ENCODE measurements around the gene OPCML. TPM values are rescaled to one million over a fixed set of nuclear protein-coding genes. Genes with fewer than 3 reads are reported as not detected.

Gene OPCML
- total and polyA plus RNA-seq, 2 donors (not counting 1 experiment from before 2014, with no cell fraction given), result 0.99 to 2.8 TPM

- TF ChIP-seq CTCF (conservative IDR thresholded peaks at IDR 0.05 in 1 of 2, IDR thresholded peaks at IDR 0.05 in 1 of 2; ENCODE audit: low read depth in 1 of 2, low read length in 2 of 2), result peak; percentile 88 to 91
- no peak for TF ChIP-seq EZH2 (IDR thresholded peaks at IDR 0.05; ENCODE audit: low read length, missing control alignments)
- H3K4me3 ChIP-seq (replicated peaks in 1 of 4; ENCODE audit: control extremely low read depth in 1 of 4, insufficient read depth in 1 of 4, low read depth in 3 of 4, low read length in 4 of 4), result no peak overlapping the region
- H3K4me1 ChIP-seq (ENCODE audit: control insufficient read depth, extremely low read depth, insufficient read depth, low read length), result no peaks in the 10 kb centered on the region
- no peak overlapping the region for H3K9ac ChIP-seq (ENCODE audit: insufficient read depth, low read length)
- peak; percentile 26 to 62 for DNase-seq (ENCODE audit: low read depth in 2 of 2)
- H4K20me1 ChIP-seq (ENCODE audit: control insufficient read depth, extremely low read depth, insufficient read depth, low read length), result no peaks in the 10 kb centered on the region
- H3K27me3 ChIP-seq (ENCODE audit: control insufficient read depth, insufficient read depth, low read length), result no peaks in the 10 kb centered on the region
- H2AFZ ChIP-seq (ENCODE audit: low read length), result no peak overlapping the region
- no peak overlapping the region for H3K4me2 ChIP-seq (ENCODE audit: extremely low read depth, insufficient read depth, low read length)
- no peaks in the 10 kb centered on the region for H3K9me3 ChIP-seq (ENCODE audit: control insufficient read depth, insufficient read depth, low read depth, low read length)
- H3K79me2 ChIP-seq (ENCODE audit: control insufficient read depth, insufficient read depth, low read length), result no peaks in the 10 kb centered on the region
- H3K36me3 ChIP-seq (ENCODE audit: control insufficient read depth, insufficient read depth, low read length), result no peaks in the 10 kb centered on the region
- no peak overlapping the region for H3K27ac ChIP-seq (ENCODE audit: insufficient read depth, low read length)
Observed at GRCh38 chr11:132941024-132941646, 591.2 kb downstream of the OPCML start.

- H3K9me3 ChIP-seq (ENCODE audit: control insufficient read depth, insufficient read depth, low read depth, low read length), result no peaks in the 10 kb centered on the region
- no peak for DNase-seq (ENCODE audit: low read depth in 2 of 2)
- no peak overlapping the region for H3K4me2 ChIP-seq (ENCODE audit: extremely low read depth, insufficient read depth, low read length)
- H2AFZ ChIP-seq (ENCODE audit: low read length), result no peak overlapping the region
- H3K79me2 ChIP-seq (ENCODE audit: control insufficient read depth, insufficient read depth, low read length), result no peaks in the 10 kb centered on the region
- H3K36me3 ChIP-seq (ENCODE audit: control insufficient read depth, insufficient read depth, low read length), result no peaks in the 10 kb centered on the region
- TF ChIP-seq EZH2 (IDR thresholded peaks at IDR 0.05; ENCODE audit: low read length, missing control alignments), result no peak
- TF ChIP-seq CTCF (conservative IDR thresholded peaks at IDR 0.05 in 1 of 2, IDR thresholded peaks at IDR 0.05 in 1 of 2; ENCODE audit: low read depth in 1 of 2, low read length in 2 of 2), result no peak
- H3K4me1 ChIP-seq (ENCODE audit: control insufficient read depth, extremely low read depth, insufficient read depth, low read length), result no peaks in the 10 kb centered on the region
- H4K20me1 ChIP-seq (ENCODE audit: control insufficient read depth, extremely low read depth, insufficient read depth, low read length), result no peaks in the 10 kb centered on the region
- H3K27me3 ChIP-seq (ENCODE audit: control insufficient read depth, insufficient read depth, low read length), result no peaks in the 10 kb centered on the region
- no peak overlapping the region for H3K4me3 ChIP-seq (replicated peaks in 1 of 4; ENCODE audit: control extremely low read depth in 1 of 4, insufficient read depth in 1 of 4, low read depth in 3 of 4, low read length in 4 of 4)
- H3K27ac ChIP-seq (ENCODE audit: insufficient read depth, low read length), result no peak overlapping the region
- no peak overlapping the region for H3K9ac ChIP-seq (ENCODE audit: insufficient read depth, low read length)
Observed at GRCh38 chr11:132937016-132937415, 595.3 kb downstream of the OPCML start.

- H2AFZ ChIP-seq (ENCODE audit: low read length), result no peak overlapping the region
- H3K79me2 ChIP-seq (ENCODE audit: control insufficient read depth, insufficient read depth, low read length), result no peaks in the 10 kb centered on the region
- no peaks in the 10 kb centered on the region for H3K36me3 ChIP-seq (ENCODE audit: control insufficient read depth, insufficient read depth, low read length)
- H3K9ac ChIP-seq (ENCODE audit: insufficient read depth, low read length), result no peak overlapping the region
- H3K4me2 ChIP-seq (ENCODE audit: extremely low read depth, insufficient read depth, low read length), result no peak overlapping the region
- H3K9me3 ChIP-seq (ENCODE audit: control insufficient read depth, insufficient read depth, low read depth, low read length), result no peaks in the 10 kb centered on the region
- no peak for DNase-seq (ENCODE audit: low read depth in 2 of 2)
- no peaks in the 10 kb centered on the region for H4K20me1 ChIP-seq (ENCODE audit: control insufficient read depth, extremely low read depth, insufficient read depth, low read length)
- TF ChIP-seq EZH2 (IDR thresholded peaks at IDR 0.05; ENCODE audit: low read length, missing control alignments) (no peak), CTCF (conservative IDR thresholded peaks at IDR 0.05 in 1 of 2, IDR thresholded peaks at IDR 0.05 in 1 of 2; ENCODE audit: low read depth in 1 of 2, low read length in 2 of 2) (no peak)
- H3K4me3 ChIP-seq (replicated peaks in 1 of 4; ENCODE audit: control extremely low read depth in 1 of 4, insufficient read depth in 1 of 4, low read depth in 3 of 4, low read length in 4 of 4), result no peak overlapping the region
- no peaks in the 10 kb centered on the region for H3K4me1 ChIP-seq (ENCODE audit: control insufficient read depth, extremely low read depth, insufficient read depth, low read length)
- no peak overlapping the region for H3K27ac ChIP-seq (ENCODE audit: insufficient read depth, low read length)
- H3K27me3 ChIP-seq (ENCODE audit: control insufficient read depth, insufficient read depth, low read length), result no peaks in the 10 kb centered on the region
Observed at GRCh38 chr11:132935383-132935782, 596.9 kb downstream of the OPCML start.
